Left ventricle myocardium inferior (tissue), 1 donor: ENCODE results near the gene KCNN3. TPM values are rescaled to one million over a fixed set of nuclear protein-coding genes. Genes with fewer than 3 reads are reported as not detected.

Experiments used
- DNase-seq: peaks from one replicate; pipeline ENCODE4 v3.0.0-alpha.2; 2020
- H3K27ac ChIP-seq: fragments of 200-600 bp; replicated peaks from 2 replicates; pipeline ENCODE4 v1.8.0; 2021
- H3K27me3 ChIP-seq: fragments of 200-600 bp; 2 replicates; pipeline ENCODE4 v1.8.0; 2021; ENCODE audit warnings: low read depth
- H3K36me3 ChIP-seq: fragments of 200-600 bp; 2 replicates; pipeline ENCODE4 v1.8.0; 2021
- H3K4me1 ChIP-seq: fragments of 200-600 bp; 2 replicates; pipeline ENCODE4 v1.8.0; 2021
- H3K4me3 ChIP-seq: fragments of 200-600 bp; 2 replicates; pipeline ENCODE4 v1.8.0; 2021; ENCODE audit warnings: mild to moderate bottlenecking, moderate library complexity
- H3K9me3 ChIP-seq: fragments of 200-600 bp; replicated peaks from 2 replicates; pipeline ENCODE4 v1.8.0; 2021
- intact Hi-C: fragments of 100-400 bp; cut with micrococcal nuclease; formaldehyde crosslinking; loops from one replicate; pipeline ENCODE4 v1.11.0; 2022
- total RNA-seq: library from RNA; stranded (reverse); fragmentation: NEBNext Ultra II Directional; extraction: Animal tissue kit (Norgen Biotek cat#: 25700); gene quantifications from one replicate; pipeline ENCODE4 v1.2.1, GENCODE V29; 2021
- TF ChIP-seq, protein P1 (sequence below): fragments of 200-600 bp; IDR thresholded peaks from 2 replicates; pipeline ENCODE4 v1.8.0; 2021; ENCODE audit warnings: antibody characterized with exemption, mild to moderate bottlenecking, borderline replicate concordance
- donor health status: DM: no; HTN: yes; CAD: no; lungs with severe emphysema.

The KCNN3 gene
- total RNA-seq, 1 donor from 2014 or later = 4.8 TPM

DNA sequence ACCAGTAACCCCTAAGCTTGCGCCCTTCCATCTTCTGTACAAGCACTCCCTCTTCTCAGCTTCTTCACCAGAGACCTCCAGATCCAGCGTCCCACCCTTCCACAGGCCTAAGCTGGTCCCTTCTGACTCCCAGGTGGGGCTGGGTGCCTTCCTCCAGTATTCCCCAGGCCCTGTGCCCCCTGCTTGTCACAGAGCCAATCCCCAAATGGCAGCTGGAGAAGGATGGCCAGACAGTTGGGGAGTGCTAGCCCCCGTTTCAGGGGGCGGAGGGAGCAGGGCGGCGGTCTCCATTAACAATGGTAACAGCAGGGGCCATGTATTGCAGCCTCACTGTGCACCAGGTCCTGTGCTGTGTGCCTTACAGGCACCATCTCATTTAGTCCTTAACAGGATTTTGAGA lies 85.7 kb downstream of the KCNN3 start:
- DNase-seq = no peak
- Histone ChIP-seq H3K9me3 (peaks cover 1% of the 10 kb centered on the region), H3K27me3 (no peaks in the 10 kb centered on the region), H3K4me1 (peaks cover 3% of the 10 kb centered on the region), H3K4me3 (no peak overlapping the region), H3K27ac (no peak overlapping the region), H3K36me3 (peaks cover 3% of the 10 kb centered on the region)
- intact Hi-C loops = no loop called here
- TF ChIP-seq, protein P1, sequence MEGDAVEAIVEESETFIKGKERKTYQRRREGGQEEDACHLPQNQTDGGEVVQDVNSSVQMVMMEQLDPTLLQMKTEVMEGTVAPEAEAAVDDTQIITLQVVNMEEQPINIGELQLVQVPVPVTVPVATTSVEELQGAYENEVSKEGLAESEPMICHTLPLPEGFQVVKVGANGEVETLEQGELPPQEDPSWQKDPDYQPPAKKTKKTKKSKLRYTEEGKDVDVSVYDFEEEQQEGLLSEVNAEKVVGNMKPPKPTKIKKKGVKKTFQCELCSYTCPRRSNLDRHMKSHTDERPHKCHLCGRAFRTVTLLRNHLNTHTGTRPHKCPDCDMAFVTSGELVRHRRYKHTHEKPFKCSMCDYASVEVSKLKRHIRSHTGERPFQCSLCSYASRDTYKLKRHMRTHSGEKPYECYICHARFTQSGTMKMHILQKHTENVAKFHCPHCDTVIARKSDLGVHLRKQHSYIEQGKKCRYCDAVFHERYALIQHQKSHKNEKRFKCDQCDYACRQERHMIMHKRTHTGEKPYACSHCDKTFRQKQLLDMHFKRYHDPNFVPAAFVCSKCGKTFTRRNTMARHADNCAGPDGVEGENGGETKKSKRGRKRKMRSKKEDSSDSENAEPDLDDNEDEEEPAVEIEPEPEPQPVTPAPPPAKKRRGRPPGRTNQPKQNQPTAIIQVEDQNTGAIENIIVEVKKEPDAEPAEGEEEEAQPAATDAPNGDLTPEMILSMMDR = no peak

DNA sequence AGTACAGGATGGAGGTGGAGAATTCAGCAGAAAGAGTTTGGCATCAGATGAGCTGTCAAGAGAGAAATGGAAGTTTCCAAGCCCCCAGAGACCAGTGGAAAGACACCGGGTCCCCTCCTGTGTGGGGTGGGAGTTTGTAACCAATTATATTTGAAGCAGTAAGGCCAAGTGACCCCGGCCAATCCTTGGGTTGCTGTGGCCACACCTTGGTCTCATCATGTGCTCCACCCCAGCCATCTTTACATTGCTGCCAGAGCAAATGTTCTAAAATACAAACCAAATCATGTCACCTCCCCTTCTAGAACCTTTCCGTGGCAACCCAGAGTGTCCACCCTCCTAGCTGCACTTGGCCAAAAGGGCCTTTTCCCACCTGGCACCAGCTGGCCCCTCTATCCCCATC lies 86.1 kb downstream of the KCNN3 start:
- Histone ChIP-seq H3K9me3 (peaks cover 6% of the 10 kb centered on the region), H3K4me1 (peaks cover 3% of the 10 kb centered on the region), H3K27me3 (no peaks in the 10 kb centered on the region), H3K27ac (no peak overlapping the region), H3K36me3 (peaks cover 3% of the 10 kb centered on the region), H3K4me3 (no peak overlapping the region)
- DNase-seq = no peak
- TF ChIP-seq, protein P1 = no peak
- intact Hi-C loops = no loop called here

DNA sequence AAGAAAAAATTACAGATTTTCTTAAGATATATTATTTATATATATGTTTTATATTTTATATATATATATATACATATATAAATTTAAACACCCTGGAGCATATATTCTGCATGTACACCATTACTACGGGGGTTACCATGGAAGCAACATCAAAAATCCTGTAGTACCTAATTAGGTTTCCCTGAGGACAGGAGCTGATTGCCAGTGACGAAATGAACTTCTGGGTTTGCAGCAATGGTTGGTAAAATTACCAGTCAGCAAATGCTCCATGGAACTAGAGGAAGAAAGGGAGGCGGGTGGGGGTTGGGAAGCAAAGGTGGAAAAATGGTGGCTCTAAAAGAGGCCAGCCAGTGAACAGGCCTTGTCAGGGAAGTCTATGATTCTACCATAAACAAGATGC lies 89.5 kb downstream of the KCNN3 start:
- no peaks in the 10 kb centered on the region for H3K27me3 ChIP-seq
- DNase-seq = no peak
- H3K9me3 ChIP-seq = peaks cover 10% of the 10 kb centered on the region
- H3K4me3 ChIP-seq = no peak overlapping the region
- H3K27ac ChIP-seq = no peak overlapping the region
- peaks cover 3% of the 10 kb centered on the region for H3K4me1 ChIP-seq
- intact Hi-C loops = no loop called here
- peaks cover 3% of the 10 kb centered on the region for H3K36me3 ChIP-seq
- TF ChIP-seq, protein P1 = no peak

DNA sequence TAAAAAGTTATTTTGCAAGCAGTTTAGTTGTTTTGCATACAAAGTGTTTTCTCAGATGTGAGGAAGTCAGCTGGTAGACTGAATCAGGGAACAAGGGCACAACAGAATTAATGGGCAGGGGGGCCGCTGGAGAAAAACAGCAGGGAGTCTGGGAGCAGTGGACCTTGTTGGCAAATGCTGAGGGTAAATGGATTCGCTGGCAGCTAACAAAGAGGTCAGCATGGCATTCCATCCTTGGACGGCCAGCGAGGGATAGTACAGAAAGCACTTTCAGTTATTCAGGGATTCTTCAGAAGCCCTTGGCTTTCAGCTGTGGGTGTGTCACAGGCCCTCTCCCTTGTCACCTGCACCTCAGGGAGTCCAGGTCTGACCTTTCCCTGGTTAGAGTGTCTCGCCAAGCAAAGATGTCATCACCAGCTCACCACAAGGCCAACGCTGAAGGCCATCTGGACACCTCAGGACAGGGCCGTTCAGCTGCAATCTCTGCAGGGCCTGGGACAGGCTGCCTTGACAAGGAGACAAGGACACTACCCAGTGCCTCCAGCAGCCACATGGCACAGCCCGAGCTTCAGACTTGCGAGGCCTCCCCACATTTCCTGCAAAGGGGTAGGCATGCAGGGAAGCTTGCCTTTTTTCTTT lies 90.4 kb downstream of the KCNN3 start:
- DNase-seq = no peak
- H3K27me3 ChIP-seq = no peaks in the 10 kb centered on the region
- peaks cover 10% of the 10 kb centered on the region for H3K9me3 ChIP-seq
- intact Hi-C loops = no loop called here
- no peak overlapping the region for H3K4me3 ChIP-seq
- peaks cover under 1% of the 10 kb centered on the region for H3K4me1 ChIP-seq
- no peak overlapping the region for H3K27ac ChIP-seq
- TF ChIP-seq, protein P1 = no peak
- peaks cover 3% of the 10 kb centered on the region for H3K36me3 ChIP-seq

DNA sequence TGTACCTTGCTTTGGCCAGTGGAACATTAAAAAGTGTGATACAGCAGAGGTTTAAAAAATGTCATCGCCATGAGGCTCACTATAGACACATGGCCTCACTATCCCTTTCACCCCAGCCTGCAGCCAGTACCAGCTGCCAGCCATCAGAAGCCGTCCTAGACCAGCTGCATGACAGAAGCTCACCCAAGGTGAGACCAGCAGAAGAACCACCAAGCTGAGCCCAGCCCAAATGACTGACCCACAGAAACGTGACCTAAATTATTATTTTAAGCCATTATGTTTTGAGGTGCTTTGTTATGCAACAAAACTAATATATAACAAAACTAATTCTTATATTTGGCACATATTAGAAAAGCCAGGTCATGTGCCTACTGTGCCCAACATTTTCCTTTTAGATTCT lies 91.1 kb downstream of the KCNN3 start:
- TF ChIP-seq, protein P1 = no peak
- Histone ChIP-seq H3K4me3 (no peak overlapping the region), H3K36me3 (peaks cover 3% of the 10 kb centered on the region), H3K4me1 (no peaks in the 10 kb centered on the region), H3K9me3 (peaks cover 10% of the 10 kb centered on the region), H3K27ac (no peak overlapping the region), H3K27me3 (no peaks in the 10 kb centered on the region)
- DNase-seq = no peak
- intact Hi-C loops = no loop called here
